22Rv1 (cell line): ENCODE results near the gene WDR5.

Experiments used
- H3K27ac ChIP-seq: fragments of 450-650 bp; 2 replicates; pipeline ENCODE4 v1.5.1; 2017
- ZFX ChIP-seq: fragments of 450-650 bp; IDR thresholded peaks from 2 replicates; pipeline ENCODE4 v1.6.1; 2017; ENCODE audit warnings: antibody characterized with exemption, borderline replicate concordance
- TF ChIP-seq, protein P1 (sequence below): fragments of 450-650 bp; IDR thresholded peaks from 2 replicates; pipeline ENCODE4 v1.5.1; 2017; ENCODE audit warnings: mild to moderate bottlenecking

The WDR5 gene

DNA sequence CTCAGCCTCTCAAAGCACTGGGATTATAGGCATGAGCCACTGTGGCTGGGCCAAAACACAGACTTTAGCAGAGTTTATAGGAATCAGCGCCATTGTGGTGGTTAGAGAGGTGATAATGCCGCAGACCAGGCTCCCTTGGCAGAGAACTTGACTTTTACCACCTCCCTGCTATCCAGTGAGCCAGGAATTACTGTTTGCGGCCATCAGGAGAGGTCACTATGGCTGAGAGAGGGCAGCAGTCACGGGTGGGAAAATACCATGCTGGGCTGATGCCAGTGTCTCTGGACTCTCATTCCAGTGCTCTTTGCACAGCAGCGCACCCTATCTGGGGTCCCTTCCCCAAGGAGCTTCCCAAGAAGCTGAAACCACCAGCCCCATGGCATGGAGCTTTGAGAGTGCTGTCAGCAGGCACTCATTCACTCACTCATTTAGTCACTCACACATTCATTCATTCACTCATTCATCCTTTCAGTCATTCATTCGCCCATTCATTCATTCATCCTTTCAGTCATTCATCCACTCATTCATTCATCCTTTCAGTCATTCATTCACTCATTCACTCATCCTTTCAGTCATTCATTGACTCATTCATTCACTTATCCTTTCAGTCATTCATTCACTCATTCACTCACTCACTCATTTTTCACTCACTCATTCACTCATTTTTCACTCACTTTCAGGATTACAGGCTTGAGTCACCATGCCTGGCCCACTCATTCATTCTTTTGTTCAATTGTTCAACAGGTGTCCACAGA, 55.8 kb downstream of the WDR5 start:
- H3K27ac ChIP-seq, result no peak overlapping the region
- no peak for TF ChIP-seq ZFX
- TF ChIP-seq, protein P1, sequence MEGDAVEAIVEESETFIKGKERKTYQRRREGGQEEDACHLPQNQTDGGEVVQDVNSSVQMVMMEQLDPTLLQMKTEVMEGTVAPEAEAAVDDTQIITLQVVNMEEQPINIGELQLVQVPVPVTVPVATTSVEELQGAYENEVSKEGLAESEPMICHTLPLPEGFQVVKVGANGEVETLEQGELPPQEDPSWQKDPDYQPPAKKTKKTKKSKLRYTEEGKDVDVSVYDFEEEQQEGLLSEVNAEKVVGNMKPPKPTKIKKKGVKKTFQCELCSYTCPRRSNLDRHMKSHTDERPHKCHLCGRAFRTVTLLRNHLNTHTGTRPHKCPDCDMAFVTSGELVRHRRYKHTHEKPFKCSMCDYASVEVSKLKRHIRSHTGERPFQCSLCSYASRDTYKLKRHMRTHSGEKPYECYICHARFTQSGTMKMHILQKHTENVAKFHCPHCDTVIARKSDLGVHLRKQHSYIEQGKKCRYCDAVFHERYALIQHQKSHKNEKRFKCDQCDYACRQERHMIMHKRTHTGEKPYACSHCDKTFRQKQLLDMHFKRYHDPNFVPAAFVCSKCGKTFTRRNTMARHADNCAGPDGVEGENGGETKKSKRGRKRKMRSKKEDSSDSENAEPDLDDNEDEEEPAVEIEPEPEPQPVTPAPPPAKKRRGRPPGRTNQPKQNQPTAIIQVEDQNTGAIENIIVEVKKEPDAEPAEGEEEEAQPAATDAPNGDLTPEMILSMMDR, result no peak

GRCh38 chr9:134192311-134192950, 56.5 kb downstream of the WDR5 start:
- TF ChIP-seq, protein P1, result no peak
- no peak for TF ChIP-seq ZFX
- no peak overlapping the region for H3K27ac ChIP-seq

DNA sequence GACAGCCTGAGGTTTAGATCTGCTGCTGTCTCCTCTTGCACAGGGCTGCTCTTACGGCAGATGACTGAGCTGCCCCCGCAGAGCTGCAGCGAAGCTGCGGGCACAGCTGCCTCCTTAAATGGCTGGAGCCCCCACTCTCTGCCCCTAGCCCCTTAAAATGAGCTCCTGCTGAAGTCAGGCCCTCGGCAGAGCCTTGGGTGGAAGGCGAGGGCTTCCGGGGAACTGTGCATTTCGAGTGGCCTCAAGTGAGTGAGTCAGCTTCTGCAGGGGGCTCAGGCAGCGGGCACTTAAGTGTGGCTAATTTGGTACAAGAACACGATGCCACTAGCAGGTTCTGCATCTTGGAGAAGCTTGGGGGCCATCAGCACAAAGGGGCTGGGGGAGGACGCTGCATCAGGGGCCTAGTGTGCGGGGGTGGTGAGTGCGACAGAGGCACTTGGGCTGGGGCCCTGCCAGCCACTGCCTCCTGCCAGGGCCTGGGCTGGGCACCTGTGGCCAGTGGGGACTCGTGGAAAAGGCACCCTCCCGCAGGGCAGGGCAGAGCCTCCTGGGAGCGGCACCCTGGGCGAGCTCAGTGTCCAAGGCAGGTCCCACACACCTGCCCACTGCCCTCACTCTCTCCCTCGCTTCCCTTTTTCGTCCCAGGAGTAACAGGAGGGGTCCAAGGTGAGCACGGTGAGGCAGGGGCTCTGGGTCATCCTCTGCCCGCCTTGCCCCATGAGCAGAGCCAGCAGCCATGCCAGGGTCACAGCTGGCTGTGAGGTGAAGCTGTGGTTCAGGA, 57.3 kb downstream of the WDR5 start:
- TF ChIP-seq, protein P1, result no peak
- TF ChIP-seq ZFX, result no peak
- no peak overlapping the region for H3K27ac ChIP-seq

DNA sequence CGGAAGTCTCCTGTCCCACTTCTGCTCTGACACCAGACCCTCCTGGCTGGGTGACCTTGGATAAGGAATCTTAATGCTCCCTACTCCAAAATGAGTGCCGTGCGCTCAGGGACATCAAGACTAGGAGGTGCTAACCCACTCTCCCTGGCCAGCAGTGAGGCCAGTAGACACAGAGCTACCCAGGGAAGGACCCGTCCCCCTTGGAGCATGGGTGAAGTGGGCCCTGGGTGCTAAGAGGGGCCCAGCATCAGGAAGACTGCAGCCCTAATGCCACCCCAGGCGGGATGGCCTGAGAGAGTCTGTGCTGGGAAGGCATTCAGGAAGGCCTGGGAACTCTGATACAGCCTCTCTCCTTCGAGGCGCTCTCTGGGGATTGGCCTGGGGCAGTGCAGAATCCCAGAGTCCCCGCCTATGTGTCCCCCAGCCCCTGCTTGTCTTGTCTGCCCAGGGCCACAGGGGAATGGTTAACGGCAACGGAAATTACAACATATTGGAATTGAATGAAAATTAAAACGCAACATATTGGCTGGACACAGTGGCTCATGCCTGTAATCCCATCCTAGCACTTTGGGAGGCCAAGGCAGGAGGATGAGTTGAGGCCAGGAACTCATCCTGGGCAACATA, 58.1 kb downstream of the WDR5 start:
- no peak overlapping the region for H3K27ac ChIP-seq
- no peak for TF ChIP-seq ZFX
- TF ChIP-seq, protein P1, result no peak

- H3K27ac ChIP-seq, result no peak overlapping the region
- TF ChIP-seq ZFX, result no peak
- TF ChIP-seq, protein P1, result no peak
Observed at GRCh38 chr9:134195558-134195957, 59.7 kb downstream of the WDR5 start.

GRCh38 chr9:134196911-134197310, 61.0 kb downstream of the WDR5 start:
- H3K27ac ChIP-seq, result no peak overlapping the region

More at GRCh38 chr9:134196911-134197310, 61.0 kb downstream of the WDR5 start:
- TF ChIP-seq ZFX, result no peak
- TF ChIP-seq, protein P1, result no peak
